HL-60 (cell line): ENCODE results near the gene ZWINT.

Experiments used
- GABPA ChIP-seq: IDR thresholded peaks from 2 replicates; pipeline ENCODE4 v1.6.1; 2012; ENCODE audit warnings: low read depth
- SPI1 ChIP-seq: IDR thresholded peaks from 2 replicates; pipeline ENCODE4 v1.6.1; 2012; ENCODE audit warnings: low read depth, mild to moderate bottlenecking, borderline replicate concordance
- TF ChIP-seq, protein P1 (sequence below): IDR thresholded peaks from one replicate; pipeline ENCODE4 v1.5.1; 2011; ENCODE audit warnings: low read length, control low read depth, inconsistent platforms; ENCODE audit not compliant: insufficient read depth

DNA sequence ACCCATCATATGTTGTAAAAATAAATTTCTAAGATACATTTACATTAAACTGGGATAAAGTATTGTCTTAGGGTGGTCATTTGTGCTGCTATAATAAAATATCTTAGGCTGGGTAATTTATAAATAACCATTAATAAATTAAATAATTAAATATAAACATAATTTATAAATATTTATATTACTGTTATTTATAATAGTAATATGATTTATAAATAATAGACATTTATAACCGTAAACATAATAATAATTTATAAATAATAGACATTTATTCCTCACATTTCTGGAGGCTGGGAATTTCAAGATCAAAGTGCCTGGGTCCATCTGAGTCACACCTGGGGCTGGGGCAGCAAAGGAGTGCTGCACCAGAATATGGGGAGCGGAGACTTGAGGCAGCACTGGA, 31.1 kb downstream of the ZWINT start:
- TF ChIP-seq, protein P1, sequence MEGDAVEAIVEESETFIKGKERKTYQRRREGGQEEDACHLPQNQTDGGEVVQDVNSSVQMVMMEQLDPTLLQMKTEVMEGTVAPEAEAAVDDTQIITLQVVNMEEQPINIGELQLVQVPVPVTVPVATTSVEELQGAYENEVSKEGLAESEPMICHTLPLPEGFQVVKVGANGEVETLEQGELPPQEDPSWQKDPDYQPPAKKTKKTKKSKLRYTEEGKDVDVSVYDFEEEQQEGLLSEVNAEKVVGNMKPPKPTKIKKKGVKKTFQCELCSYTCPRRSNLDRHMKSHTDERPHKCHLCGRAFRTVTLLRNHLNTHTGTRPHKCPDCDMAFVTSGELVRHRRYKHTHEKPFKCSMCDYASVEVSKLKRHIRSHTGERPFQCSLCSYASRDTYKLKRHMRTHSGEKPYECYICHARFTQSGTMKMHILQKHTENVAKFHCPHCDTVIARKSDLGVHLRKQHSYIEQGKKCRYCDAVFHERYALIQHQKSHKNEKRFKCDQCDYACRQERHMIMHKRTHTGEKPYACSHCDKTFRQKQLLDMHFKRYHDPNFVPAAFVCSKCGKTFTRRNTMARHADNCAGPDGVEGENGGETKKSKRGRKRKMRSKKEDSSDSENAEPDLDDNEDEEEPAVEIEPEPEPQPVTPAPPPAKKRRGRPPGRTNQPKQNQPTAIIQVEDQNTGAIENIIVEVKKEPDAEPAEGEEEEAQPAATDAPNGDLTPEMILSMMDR, result no peak
- TF ChIP-seq GABPA (no peak), SPI1 (no peak)
